Effector memory CD8-positive, alpha-beta T cell (primary cell): ENCODE results near the gene EP400.
A peak's percentile ranks its signal among the peaks of the same experiment; 100 is the strongest.

Experiments used
- ATAC-seq: fragments of 150-1000 bp; cut with Tn5 transposase; replicated peaks from 2 replicates; pipeline ENCODE4 v1.10.0; 2021; ENCODE audit warnings: mild to moderate bottlenecking, moderate library complexity
- DNase-seq, 3 experiments: peaks; one replicate each; pipeline ENCODE4 v3.0.0; 2021
- H3K27ac Mint-ChIP-seq, 2 donors: one replicate each; pipeline ENCODE4 v1.8.0; 2022; ENCODE audit warnings: mild to moderate bottlenecking in 2 of 2, mixed read lengths in 2 of 2, moderate library complexity in 2 of 2
- H3K27me3 Mint-ChIP-seq, 2 donors: one replicate each; pipeline ENCODE4 v1.8.0; 2022; ENCODE audit warnings: mixed read lengths in 2 of 2
- H3K36me3 Mint-ChIP-seq: one replicate; pipeline ENCODE4 v1.8.0; 2022; ENCODE audit warnings: mild to moderate bottlenecking, moderate library complexity, mixed read lengths; ENCODE audit not compliant: insufficient read depth
- H3K4me1 Mint-ChIP-seq, 2 donors: one replicate each; pipeline ENCODE4 v1.8.0; 2022; ENCODE audit warnings: low read depth in 2 of 2, mixed read lengths in 2 of 2
- H3K4me3 Mint-ChIP-seq, 2 donors: one replicate each; pipeline ENCODE4 v1.8.0; 2022; ENCODE audit warnings: mild to moderate bottlenecking in 2 of 2, mixed read lengths in 2 of 2, moderate library complexity in 2 of 2
- H3K9me3 Mint-ChIP-seq, 2 donors: one replicate each; pipeline ENCODE4 v1.8.0; 2022; ENCODE audit warnings: mixed read lengths in 2 of 2

Gene EP400

DNA sequence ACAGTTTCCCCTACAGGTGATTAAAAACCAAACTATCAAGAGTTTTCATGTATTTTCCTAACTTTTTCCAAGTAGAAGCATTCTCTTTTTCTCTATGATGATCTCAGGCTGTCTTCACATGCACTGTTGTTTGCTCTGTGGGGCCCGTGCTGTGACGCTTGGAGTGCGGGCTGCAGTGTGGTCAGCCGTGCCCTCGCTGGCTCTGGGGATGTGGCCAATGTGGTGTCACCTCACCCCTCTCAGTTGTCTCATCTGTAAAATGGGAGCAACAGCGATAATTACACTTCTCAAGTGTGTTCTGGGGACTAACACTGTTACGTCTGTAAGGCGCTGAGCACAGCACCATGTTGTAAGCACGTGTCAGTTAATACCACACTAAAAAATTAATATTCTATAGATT is 165.8 kb downstream of the EP400 start:
- H3K27me3 Mint-ChIP-seq, result no peaks in the 10 kb centered on the region
- no peaks in the 10 kb centered on the region for H3K4me1 Mint-ChIP-seq
- H3K27ac Mint-ChIP-seq, result no peak overlapping the region
- no peak overlapping the region for H3K4me3 Mint-ChIP-seq
- DNase-seq (no peak), ATAC-seq (no peak)
- no peaks in the 10 kb centered on the region for H3K9me3 Mint-ChIP-seq
- no peaks in the 10 kb centered on the region for H3K36me3 Mint-ChIP-seq

DNA sequence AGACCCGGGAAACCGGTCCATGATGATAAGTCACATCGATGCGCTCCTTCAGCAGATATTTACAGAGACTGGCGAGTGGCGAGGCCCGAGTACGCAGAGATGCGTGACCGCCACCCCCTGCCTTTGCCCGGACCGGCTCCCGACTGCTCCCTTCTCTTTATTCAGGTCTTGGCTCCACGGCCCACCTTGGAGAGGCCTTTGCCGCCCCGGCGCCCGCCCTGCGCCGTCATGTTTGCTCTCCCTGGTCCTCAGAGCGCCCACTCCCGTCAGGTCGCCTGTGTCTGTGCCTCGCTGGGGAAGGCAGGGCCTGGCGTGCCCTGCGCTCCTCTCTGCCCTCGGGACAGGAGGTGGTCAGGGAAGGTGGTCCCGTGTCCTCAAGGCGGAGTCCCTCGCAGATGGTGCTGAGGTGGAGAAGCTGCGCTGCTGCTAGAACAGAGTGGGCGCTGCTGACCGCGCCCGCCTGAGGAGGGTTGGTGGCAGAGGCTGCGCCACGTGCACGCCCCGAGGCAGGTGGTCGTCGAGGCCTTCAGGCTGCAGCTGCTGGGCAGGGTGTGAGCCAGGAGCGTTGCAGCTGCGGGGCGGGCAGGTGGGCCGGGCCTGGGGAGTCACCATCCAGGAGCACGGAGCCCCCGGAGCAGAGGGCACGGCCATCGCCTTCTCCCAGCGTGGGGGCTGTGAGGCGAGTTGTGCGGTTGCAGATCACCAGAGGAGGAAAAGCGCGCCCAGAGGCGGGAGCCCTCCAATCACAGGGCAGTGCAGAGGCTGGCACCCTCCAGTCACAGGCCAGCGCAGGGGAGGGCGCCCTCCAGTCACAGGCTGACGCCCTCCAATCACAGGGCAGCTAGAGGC is 167.2 kb downstream of the EP400 start:
- no peak for ATAC-seq
- no peak overlapping the region for H3K4me3 Mint-ChIP-seq
- peak overlapping the region in 1 of 2 donors; percentile 31 for H3K27ac Mint-ChIP-seq
- H3K4me1 Mint-ChIP-seq, result no peaks in the 10 kb centered on the region
- H3K27me3 Mint-ChIP-seq, result no peaks in the 10 kb centered on the region
- no peaks in the 10 kb centered on the region for H3K9me3 Mint-ChIP-seq
- no peak for DNase-seq
- H3K36me3 Mint-ChIP-seq, result peaks cover 5% of the 10 kb centered on the region

DNA sequence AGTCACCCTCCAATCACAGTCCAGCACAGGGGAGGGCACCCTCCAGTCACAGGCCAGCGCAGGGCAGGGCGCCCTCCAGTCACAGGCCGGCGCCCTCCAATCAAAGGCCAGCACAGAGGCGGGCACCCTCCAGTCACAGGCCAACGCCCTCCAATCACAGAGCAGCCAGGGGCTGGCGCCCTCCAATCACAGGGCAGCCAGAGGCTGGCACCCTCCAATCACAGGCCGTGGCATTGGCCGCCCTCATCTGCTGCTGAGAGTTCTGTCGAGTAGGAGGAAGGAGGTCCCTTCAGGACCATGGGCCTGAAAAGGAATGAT is 167.8 kb downstream of the EP400 start:
- Mint-ChIP-seq H3K36me3 (peaks cover 11% of the 10 kb centered on the region), H3K4me1 (no peaks in the 10 kb centered on the region), H3K27me3 (no peaks in the 10 kb centered on the region), H3K4me3 (no peak overlapping the region), H3K9me3 (no peaks in the 10 kb centered on the region), H3K27ac (peak overlapping the region in 1 of 2 donors; percentile 31)
- DNase-seq, result no peak
- no peak for ATAC-seq

DNA sequence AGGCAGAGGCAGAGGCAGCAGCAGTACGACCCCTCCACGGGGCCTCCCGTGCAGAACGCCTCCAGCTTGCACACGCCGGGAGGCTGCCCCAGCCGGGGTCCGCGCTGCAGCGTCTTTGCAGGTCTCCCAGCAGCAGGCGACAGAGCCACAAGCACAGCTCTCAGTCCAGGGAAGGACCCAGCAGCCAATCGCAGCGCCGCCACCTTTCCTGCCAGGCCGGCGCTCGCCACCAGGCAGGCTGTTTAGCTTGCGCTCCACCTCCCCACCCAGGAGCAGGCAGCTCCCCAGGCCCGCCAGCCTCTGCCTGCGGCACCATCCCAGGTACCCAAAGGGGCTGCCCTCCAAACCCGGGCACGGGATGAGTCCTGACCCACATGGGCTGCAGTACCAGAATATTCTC is 169.1 kb downstream of the EP400 start:
- H3K27ac Mint-ChIP-seq, result no peak overlapping the region
- no peaks in the 10 kb centered on the region for H3K9me3 Mint-ChIP-seq
- peaks cover 11% of the 10 kb centered on the region for H3K36me3 Mint-ChIP-seq
- no peaks in the 10 kb centered on the region for H3K4me1 Mint-ChIP-seq
- H3K27me3 Mint-ChIP-seq, result no peaks in the 10 kb centered on the region
- H3K4me3 Mint-ChIP-seq, result no peak overlapping the region
- ATAC-seq (no peak), DNase-seq (no peak)

DNA sequence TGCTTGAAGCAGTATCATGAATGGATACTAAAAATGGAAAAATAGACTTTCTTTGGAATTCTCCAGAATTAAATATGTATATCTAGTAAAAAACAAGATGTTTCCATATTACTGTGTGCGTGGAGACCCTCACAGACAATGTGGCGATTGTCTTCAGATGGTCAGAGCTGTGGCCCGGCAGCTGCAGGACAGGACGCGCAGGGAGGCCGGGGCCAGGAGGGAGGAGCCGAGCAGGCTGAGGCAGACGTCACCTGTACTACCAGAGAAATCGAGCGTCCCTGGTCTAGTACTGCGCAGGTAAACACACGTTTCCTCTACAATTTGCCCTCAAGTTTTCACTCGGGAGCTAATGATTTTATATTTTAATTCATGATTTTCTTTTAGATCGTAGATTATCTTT is 171.5 kb downstream of the EP400 start:
- Mint-ChIP-seq H3K9me3 (no peaks in the 10 kb centered on the region), H3K27ac (no peak overlapping the region), H3K27me3 (no peaks in the 10 kb centered on the region), H3K4me3 (no peak overlapping the region), H3K36me3 (peaks cover 16% of the 10 kb centered on the region), H3K4me1 (no peaks in the 10 kb centered on the region)
- DNase-seq (no peak), ATAC-seq (no peak)

DNA sequence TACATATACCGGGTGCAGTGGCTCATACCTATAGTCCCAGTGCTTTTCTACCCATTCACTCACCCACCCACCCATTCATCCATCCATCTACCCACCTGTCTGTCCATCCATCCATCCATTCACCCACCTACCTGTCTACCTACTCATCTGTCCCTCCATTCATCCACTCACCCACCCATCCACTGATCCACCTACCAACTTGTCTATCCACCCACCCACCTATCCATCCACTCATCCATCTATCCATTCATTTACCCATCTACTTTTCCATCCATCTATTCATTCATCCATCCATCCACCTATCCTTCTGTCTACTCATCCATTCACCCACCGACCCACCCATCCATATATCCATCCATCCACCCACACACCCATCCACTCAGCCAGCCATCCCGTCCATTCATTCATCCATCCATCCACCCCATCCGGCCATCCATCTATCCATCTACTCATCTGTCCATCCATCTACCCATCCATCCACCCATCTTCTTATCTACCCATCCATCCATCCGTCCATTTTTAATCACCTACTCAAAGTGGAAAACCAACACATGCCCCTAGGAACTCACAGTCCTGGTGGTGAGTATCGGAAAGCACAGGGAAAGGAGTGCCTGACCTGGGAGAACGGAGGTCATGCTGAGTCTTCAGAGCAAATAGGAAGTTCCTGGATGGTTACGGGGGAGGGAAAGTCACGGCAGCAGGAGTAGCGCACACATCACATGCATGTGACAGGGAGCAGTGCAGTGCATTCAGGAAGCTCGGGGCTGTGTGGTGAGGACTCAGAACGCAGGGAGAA is 174.4 kb downstream of the EP400 start:
- Mint-ChIP-seq H3K4me1 (no peaks in the 10 kb centered on the region), H3K27ac (no peak overlapping the region), H3K9me3 (peaks cover 0 to 7% of the 10 kb centered on the region in 2 donors), H3K4me3 (no peak overlapping the region), H3K27me3 (no peaks in the 10 kb centered on the region), H3K36me3 (peaks cover 21% of the 10 kb centered on the region)
- ATAC-seq (no peak), DNase-seq (no peak)

DNA sequence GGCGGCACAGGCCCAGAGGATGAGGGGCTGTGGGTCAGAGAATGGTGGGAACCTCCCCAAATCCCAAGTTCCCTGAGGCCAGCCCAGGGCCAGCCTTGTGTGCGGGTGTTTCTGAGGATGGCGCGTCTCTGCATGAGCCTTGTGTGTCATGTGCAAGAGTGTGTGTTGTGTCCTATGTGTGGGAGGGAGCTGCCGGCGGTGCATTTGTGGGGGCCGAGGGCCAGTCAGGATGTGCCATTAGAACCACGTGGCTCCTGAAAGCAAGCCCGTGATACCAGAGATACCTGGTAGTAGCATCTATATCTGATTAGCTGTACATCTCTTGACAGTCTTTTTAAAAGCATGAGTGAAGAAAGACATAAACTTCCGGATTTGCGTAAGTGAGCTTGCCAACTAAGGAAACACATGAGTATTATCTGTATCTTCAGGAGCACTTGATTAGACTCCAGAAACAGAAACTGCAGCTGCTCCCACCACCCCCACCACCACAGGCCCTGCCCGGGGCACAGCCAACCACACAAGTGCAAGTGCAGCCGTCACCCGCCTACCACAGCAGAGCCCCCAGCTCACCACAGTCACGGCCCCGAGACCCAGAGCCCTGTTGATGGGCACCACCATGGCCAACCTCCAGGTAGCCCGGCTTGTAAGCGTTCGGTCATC is 175.2 kb downstream of the EP400 start:
- Mint-ChIP-seq H3K27ac (no peak overlapping the region), H3K27me3 (no peaks in the 10 kb centered on the region), H3K4me3 (no peak overlapping the region), H3K4me1 (no peaks in the 10 kb centered on the region), H3K9me3 (peaks cover 0 to 7% of the 10 kb centered on the region in 2 donors), H3K36me3 (peaks cover 21% of the 10 kb centered on the region)
- DNase-seq, result no peak
- no peak for ATAC-seq

DNA sequence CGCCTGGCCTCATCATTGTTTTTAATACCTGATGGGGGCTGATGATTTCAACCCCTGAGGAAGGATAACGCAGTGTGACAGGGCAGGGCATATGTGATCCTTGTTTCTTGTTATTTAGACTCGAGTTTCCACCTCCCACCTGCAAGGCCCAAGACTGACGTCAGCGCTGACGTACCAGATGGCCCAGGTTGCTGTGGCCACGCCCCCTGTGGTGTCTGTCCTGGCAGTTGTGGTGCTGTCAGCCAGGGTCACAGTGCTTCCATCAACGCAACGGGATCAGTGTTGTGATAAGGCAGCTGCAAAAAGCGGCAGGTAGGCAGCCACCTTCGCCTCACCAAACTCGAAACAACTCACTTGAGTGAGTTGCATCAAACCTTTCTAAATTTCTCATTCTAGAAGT is 176.0 kb downstream of the EP400 start:
- H3K4me3 Mint-ChIP-seq, result no peak overlapping the region
- DNase-seq, result no peak
- no peaks in the 10 kb centered on the region for H3K4me1 Mint-ChIP-seq
- no peak for ATAC-seq
- H3K36me3 Mint-ChIP-seq, result peaks cover 21% of the 10 kb centered on the region
- H3K27me3 Mint-ChIP-seq, result no peaks in the 10 kb centered on the region
- no peak overlapping the region for H3K27ac Mint-ChIP-seq
- H3K9me3 Mint-ChIP-seq, result peaks cover 0 to 7% of the 10 kb centered on the region in 2 donors

DNA sequence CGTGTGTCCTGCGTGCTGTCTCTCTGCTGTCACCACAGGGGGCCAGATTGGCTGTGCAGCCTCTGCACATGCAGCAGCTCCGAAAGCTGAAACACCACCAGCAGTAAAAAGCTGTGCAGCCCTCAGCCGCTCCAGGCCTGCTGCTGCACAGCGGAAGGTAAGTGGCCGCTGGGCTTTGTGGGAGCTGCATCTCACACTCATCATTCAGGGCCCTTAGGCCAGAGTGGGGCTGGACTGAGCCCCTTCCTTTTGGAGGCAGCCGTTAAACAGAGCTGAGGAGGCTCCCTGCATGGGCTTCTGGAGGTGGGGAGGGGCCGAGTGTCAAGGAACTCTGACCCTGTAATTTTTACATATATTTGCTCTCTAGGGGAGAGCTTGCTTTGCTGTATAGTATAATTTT is 177.3 kb downstream of the EP400 start:
- Mint-ChIP-seq H3K36me3 (peaks cover 15% of the 10 kb centered on the region), H3K9me3 (peaks cover 1 to 7% of the 10 kb centered on the region in 2 donors), H3K4me3 (no peak overlapping the region), H3K27ac (no peak overlapping the region), H3K4me1 (no peaks in the 10 kb centered on the region), H3K27me3 (no peaks in the 10 kb centered on the region)
- DNase-seq, result no peak
- ATAC-seq, result no peak

DNA sequence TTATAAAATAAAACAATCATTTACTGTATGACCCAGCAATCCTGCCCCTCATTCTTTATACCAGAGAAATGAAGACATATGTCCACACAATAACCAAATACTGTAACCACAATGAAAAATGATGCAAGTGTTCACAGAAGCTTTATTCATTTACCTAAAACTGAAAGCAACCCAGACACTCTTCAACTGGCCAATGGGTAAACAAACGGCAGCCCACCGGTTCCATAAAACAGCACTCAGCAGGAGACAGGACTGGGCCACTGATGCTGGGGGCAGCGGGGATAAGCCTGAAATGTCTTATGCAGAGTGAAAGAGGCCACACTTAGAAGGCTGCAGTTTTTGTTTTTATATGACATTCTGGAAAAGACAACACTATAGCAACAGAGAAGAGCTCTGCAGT is 179.3 kb downstream of the EP400 start:
- Mint-ChIP-seq H3K9me3 (peaks cover 1 to 7% of the 10 kb centered on the region in 2 donors), H3K4me1 (no peaks in the 10 kb centered on the region), H3K36me3 (peaks cover 10% of the 10 kb centered on the region), H3K4me3 (no peak overlapping the region), H3K27me3 (no peaks in the 10 kb centered on the region), H3K27ac (no peak overlapping the region)
- no peak for ATAC-seq
- no peak for DNase-seq

DNA sequence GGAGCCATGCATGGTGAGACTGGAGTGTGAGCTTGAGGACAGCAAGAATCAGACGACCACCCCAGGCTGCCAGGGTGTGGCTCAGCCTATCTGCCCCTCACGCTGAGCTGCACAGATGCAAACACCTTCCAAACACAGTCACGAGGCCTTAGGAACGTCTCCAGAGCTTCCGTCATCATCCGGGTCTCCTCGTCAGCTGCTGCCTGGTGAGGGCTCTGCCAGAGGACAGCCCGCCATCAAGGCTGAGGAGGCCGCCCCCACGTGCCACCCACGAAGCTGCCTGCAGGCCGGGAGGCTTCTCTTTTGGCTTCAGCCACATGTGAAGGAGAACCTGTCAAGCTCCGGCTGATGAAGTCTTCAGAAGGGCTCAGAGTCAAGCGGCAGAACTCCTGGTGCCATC is 180.9 kb downstream of the EP400 start:
- H3K36me3 Mint-ChIP-seq, result peaks cover 5% of the 10 kb centered on the region
- no peak for ATAC-seq
- no peaks in the 10 kb centered on the region for H3K4me1 Mint-ChIP-seq
- H3K27me3 Mint-ChIP-seq, result no peaks in the 10 kb centered on the region
- H3K4me3 Mint-ChIP-seq, result no peak overlapping the region
- H3K27ac Mint-ChIP-seq, result no peak overlapping the region
- peaks cover 1 to 7% of the 10 kb centered on the region in 2 donors for H3K9me3 Mint-ChIP-seq
- no peak for DNase-seq
